ENCODE data around the gene MYB.

Gene MYB

DNA sequence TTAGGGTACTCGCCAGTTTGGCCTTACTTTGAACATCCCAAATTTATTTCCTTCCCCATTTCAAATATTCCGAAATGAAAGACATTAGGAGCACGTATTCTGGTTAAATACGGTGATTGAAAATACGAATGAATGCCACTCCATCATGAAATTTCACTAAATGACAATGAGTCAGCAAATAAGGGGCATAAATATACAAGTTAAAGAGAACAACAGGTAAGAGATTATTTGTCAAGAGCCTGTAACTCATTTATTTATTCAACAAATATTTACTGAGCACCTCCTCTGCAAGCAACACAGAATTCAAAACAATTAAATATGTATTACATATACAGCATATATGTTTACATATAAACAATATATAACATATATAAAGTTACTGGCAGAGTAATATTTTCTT, 44.8 kb downstream of the MYB start:
- peaks cover 87% of the 10 kb centered on the region for H3K4me1 ChIP-seq (ENCODE audit: low read depth, poor library complexity, severe bottlenecking)
- no peaks in the 10 kb centered on the region for H3K79me2 ChIP-seq (ENCODE audit: insufficient read depth, low read depth)
- H3K36me3 ChIP-seq (ENCODE audit: insufficient read depth), result no peaks in the 10 kb centered on the region
- no peaks in the 10 kb centered on the region for H3K27me3 ChIP-seq (ENCODE audit: insufficient read depth, low read depth)
- no peak overlapping the region for H3K4me3 ChIP-seq (IDR thresholded peaks at IDR 0.05; ENCODE audit: insufficient read depth, low read depth, low read length)
- TF ChIP-seq, protein P1, sequence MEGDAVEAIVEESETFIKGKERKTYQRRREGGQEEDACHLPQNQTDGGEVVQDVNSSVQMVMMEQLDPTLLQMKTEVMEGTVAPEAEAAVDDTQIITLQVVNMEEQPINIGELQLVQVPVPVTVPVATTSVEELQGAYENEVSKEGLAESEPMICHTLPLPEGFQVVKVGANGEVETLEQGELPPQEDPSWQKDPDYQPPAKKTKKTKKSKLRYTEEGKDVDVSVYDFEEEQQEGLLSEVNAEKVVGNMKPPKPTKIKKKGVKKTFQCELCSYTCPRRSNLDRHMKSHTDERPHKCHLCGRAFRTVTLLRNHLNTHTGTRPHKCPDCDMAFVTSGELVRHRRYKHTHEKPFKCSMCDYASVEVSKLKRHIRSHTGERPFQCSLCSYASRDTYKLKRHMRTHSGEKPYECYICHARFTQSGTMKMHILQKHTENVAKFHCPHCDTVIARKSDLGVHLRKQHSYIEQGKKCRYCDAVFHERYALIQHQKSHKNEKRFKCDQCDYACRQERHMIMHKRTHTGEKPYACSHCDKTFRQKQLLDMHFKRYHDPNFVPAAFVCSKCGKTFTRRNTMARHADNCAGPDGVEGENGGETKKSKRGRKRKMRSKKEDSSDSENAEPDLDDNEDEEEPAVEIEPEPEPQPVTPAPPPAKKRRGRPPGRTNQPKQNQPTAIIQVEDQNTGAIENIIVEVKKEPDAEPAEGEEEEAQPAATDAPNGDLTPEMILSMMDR (conservative IDR thresholded peaks at IDR 0.05; ENCODE audit: low read depth, low read length), result no peak
- no peak overlapping the region for H2AFZ ChIP-seq (ENCODE audit: low read depth)
- peak overlapping the region; percentile 41; the same call in 1 of the 2 replicates for H3K9ac ChIP-seq
- no peaks in the 10 kb centered on the region for H4K20me1 ChIP-seq (ENCODE audit: insufficient read depth)
- peak overlapping the region; percentile 79 for H3K27ac ChIP-seq
- peak overlapping the region; percentile 96 for H3K4me2 ChIP-seq

DNA sequence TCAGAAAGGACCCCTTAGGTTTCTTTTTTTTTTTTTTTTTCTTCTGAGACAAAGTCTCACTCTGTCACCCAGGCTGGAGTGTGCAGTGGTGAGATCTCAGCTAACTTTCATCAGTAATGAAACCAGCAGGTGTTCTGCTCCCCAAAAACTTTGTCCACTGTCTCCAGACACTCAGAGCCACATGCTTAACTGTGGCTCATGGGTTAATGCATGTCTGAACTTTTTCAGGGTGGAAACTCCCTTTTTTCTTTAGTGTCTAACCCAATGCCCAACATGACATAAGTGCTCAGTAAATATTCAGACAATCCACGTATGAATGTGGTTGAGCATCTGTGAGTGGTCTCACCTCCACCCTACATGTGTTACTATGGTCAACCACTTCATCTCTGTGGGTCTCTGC, 45.4 kb downstream of the MYB start:
- Histone ChIP-seq H3K4me1 (ENCODE audit: low read depth, poor library complexity, severe bottlenecking) (peaks cover 94% of the 10 kb centered on the region), H3K36me3 (ENCODE audit: insufficient read depth) (no peaks in the 10 kb centered on the region), H3K79me2 (ENCODE audit: insufficient read depth, low read depth) (no peaks in the 10 kb centered on the region), H3K9ac (peak overlapping the region; percentile 41; the same call in 1 of the 2 replicates), H3K4me3 (IDR thresholded peaks at IDR 0.05; ENCODE audit: insufficient read depth, low read depth, low read length) (no peak overlapping the region), H4K20me1 (ENCODE audit: insufficient read depth) (no peaks in the 10 kb centered on the region), H3K27ac (peak overlapping the region; percentile 79), H2AFZ (ENCODE audit: low read depth) (no peak overlapping the region), H3K4me2 (peak overlapping the region; percentile 96; the same call in 1 of the 2 replicates), H3K27me3 (ENCODE audit: insufficient read depth, low read depth) (no peaks in the 10 kb centered on the region)
- TF ChIP-seq, protein P1 (conservative IDR thresholded peaks at IDR 0.05; ENCODE audit: low read depth, low read length), result no peak

DNA sequence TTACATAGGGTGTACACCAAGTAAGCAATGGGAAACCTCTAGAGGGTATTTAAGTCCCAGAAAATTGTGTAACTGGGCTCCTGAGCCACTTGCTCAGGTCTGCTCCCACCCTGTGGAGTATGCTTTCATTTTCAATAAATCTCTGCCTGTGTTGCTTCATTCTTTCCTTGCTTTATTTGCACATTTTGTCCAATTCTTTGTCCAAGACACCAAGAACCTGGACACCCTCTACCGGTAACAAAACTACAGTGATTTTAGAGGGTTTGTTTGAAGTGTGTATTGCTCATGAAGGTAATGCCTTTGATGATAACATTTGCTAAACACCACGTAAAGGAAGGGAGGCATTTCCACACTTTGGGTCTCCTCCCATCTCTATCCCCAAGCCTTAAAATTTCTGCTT, 46.2 kb downstream of the MYB start:
- H3K9ac ChIP-seq, result no peak overlapping the region
- H3K4me1 ChIP-seq (ENCODE audit: low read depth, poor library complexity, severe bottlenecking), result peaks cover 97% of the 10 kb centered on the region
- no peaks in the 10 kb centered on the region for H3K36me3 ChIP-seq (ENCODE audit: insufficient read depth)
- TF ChIP-seq, protein P1 (conservative IDR thresholded peaks at IDR 0.05; ENCODE audit: low read depth, low read length), result no peak
- no peaks in the 10 kb centered on the region for H3K27me3 ChIP-seq (ENCODE audit: insufficient read depth, low read depth)
- no peak overlapping the region for H2AFZ ChIP-seq (ENCODE audit: low read depth)
- peak overlapping the region; percentile 79 for H3K27ac ChIP-seq
- no peaks in the 10 kb centered on the region for H4K20me1 ChIP-seq (ENCODE audit: insufficient read depth)
- H3K79me2 ChIP-seq (ENCODE audit: insufficient read depth, low read depth), result no peaks in the 10 kb centered on the region
- peak overlapping the region; percentile 27; the same call in 1 of the 2 replicates for H3K4me2 ChIP-seq
- H3K4me3 ChIP-seq (IDR thresholded peaks at IDR 0.05; ENCODE audit: insufficient read depth, low read depth, low read length), result no peak overlapping the region

DNA sequence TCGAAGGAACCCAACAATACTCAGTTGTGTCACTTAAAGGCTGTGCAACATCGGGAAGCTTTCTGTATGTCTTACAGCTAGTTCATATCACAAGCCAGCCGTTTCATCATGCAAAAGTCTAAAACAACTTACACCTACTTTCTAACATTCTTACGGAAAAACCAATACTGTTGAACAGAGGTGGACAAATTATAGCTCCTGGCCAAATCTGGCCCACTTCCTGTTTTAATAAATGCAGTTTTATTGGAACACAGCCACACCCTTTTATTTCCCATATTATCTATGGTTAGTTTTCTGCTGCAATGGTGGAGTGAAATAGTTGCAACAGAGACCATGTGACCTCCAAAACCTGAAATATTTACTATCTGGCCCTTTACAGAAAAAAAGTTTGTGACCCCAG, 46.6 kb downstream of the MYB start:
- H3K9ac ChIP-seq, result no peak overlapping the region
- H3K27ac ChIP-seq, result peak overlapping the region; percentile 79; the same call in 1 of the 2 replicates
- no peak overlapping the region for H2AFZ ChIP-seq (ENCODE audit: low read depth)
- no peaks in the 10 kb centered on the region for H3K36me3 ChIP-seq (ENCODE audit: insufficient read depth)
- no peaks in the 10 kb centered on the region for H3K27me3 ChIP-seq (ENCODE audit: insufficient read depth, low read depth)
- H3K4me3 ChIP-seq (IDR thresholded peaks at IDR 0.05; ENCODE audit: insufficient read depth, low read depth, low read length), result no peak overlapping the region
- no peaks in the 10 kb centered on the region for H3K79me2 ChIP-seq (ENCODE audit: insufficient read depth, low read depth)
- H3K4me1 ChIP-seq (ENCODE audit: low read depth, poor library complexity, severe bottlenecking), result peaks cover 97% of the 10 kb centered on the region
- TF ChIP-seq, protein P1 (conservative IDR thresholded peaks at IDR 0.05; ENCODE audit: low read depth, low read length), result no peak
- peak overlapping the region; percentile 5; the same call in 1 of the 2 replicates for H3K4me2 ChIP-seq
- no peaks in the 10 kb centered on the region for H4K20me1 ChIP-seq (ENCODE audit: insufficient read depth)

Data from KMS-11 (cell line).